A673 (cell line): ENCODE data around the gene KIF11. TPM values are rescaled to one million over a fixed set of nuclear protein-coding genes. Genes with fewer than 3 reads are reported as not detected.

Experiments
- BruUV-seq: library from RNA; stranded (reverse); fragments of 400-500 nt; replicated peaks from 2 replicates; lab custom pipeline; 2021; lab: Mats Ljungman, UMichigan
- CTCF ChIA-PET: fragments of 300-600 bp; sonication (Branson Sonifier 250); formaldehyde crosslinking; loops from one replicate; lab custom pipeline; 2022; ENCODE audit warnings: antibody characterized with exemption; lab: Charles Lee
- POLR2A ChIA-PET: fragments of 300-600 bp; sonication (Branson Sonifier 250); formaldehyde crosslinking; loops from one replicate; lab custom pipeline; 2022; ENCODE audit warnings: antibody characterized with exemption; ENCODE audit not compliant: low non-redundant PET; lab: Charles Lee
- DNase-seq: peaks from one replicate; pipeline ENCODE4 v3.0.0-alpha.2; 2015; ENCODE audit warnings: low spot score
- H3K27ac ChIP-seq: fragments of 200-600 bp; sonication (generic); 2 replicates; pipeline ENCODE4 v1.5.1; 2016; ENCODE audit warnings: mixed run types, low read depth, mild to moderate bottlenecking, mixed read lengths, antibody characterized with exemption, low read length; ENCODE audit not compliant: poor library complexity, severe bottlenecking
- H3K27me3 ChIP-seq: fragments of 200-600 bp; sonication (generic); replicated peaks from 2 replicates; pipeline ENCODE4 v1.6.1; 2017; ENCODE audit warnings: mixed run types, low read depth, mild to moderate bottlenecking, mixed read lengths, antibody characterized with exemption, low read length; ENCODE audit not compliant: insufficient read depth, poor library complexity
- H3K36me3 ChIP-seq: fragments of 200-600 bp; sonication (generic); 2 replicates; pipeline ENCODE4 v1.6.1; 2016; ENCODE audit warnings: mixed run types, mild to moderate bottlenecking, mixed read lengths, antibody characterized with exemption, low read length; ENCODE audit not compliant: insufficient read depth, poor library complexity, severe bottlenecking
- H3K4me1 ChIP-seq: fragments of 200-600 bp; sonication (generic); 2 replicates; pipeline ENCODE4 v1.6.1; 2017; ENCODE audit warnings: mixed run types, mild to moderate bottlenecking, mixed read lengths, antibody characterized with exemption, low read length; ENCODE audit not compliant: insufficient read depth, poor library complexity, severe bottlenecking
- H3K4me3 ChIP-seq: fragments of 200-600 bp; sonication (generic); 2 replicates; pipeline ENCODE4 v1.5.1; 2016; ENCODE audit warnings: low read depth, mixed run types, mild to moderate bottlenecking, mixed read lengths, low read length; ENCODE audit not compliant: poor library complexity, severe bottlenecking
- H3K9me3 ChIP-seq: fragments of 200-600 bp; sonication (generic); 2 replicates; pipeline ENCODE4 v1.6.1; 2016; ENCODE audit warnings: mixed run types, low read depth, mild to moderate bottlenecking, mixed read lengths, antibody characterized with exemption, low read length; ENCODE audit not compliant: poor library complexity, severe bottlenecking
- CTCF ChIP-seq: fragments of 300-800, 200-600 bp; sonication (generic); conservative IDR thresholded peaks from 2 replicates; pipeline ENCODE4 v1.5.1; 2017; ENCODE audit warnings: low read depth, mild to moderate bottlenecking, antibody characterized with exemption, low read length, moderate library complexity, mixed read lengths
- EZH2 ChIP-seq: fragments of 200-600 bp; sonication (generic); IDR thresholded peaks from 2 replicates; pipeline ENCODE4 v1.6.1; 2017; ENCODE audit warnings: borderline replicate concordance, low read depth, mild to moderate bottlenecking, mixed read lengths, antibody characterized with exemption, low read length; ENCODE audit not compliant: poor library complexity, severe bottlenecking
- intact Hi-C: fragments of 100-400 bp; cut with micrococcal nuclease; formaldehyde crosslinking; loops from one replicate; pipeline ENCODE4 v1.10.0; 2022; ENCODE audit not compliant: unreplicated experiment
- total RNA-seq: library from RNA; stranded (reverse); gene quantifications from 2 replicates; pipeline ENCODE4 v1.2.3, GENCODE V29; 2021

KIF11 gene
- total RNA-seq, 1 experiment from 2014 or later, result 92.0 TPM

GRCh38 chr10:92572362-92573090 is 20.4 kb upstream of the KIF11 start:
- TF ChIP-seq CTCF (no peak), EZH2 (no peak)
- CTCF ChIA-PET, result interaction anchor here (2.4 kb wide), 1 partner anchor 55 kb away, joined by 29 read pairs; no protein-coding TSS in a partner anchor
- POLR2A ChIA-PET, result interaction anchor here (0.6 kb wide), 1 partner anchor 121 kb away, joined by 4 read pairs; no protein-coding TSS in a partner anchor
- Histone ChIP-seq H3K4me3 (peak overlapping the region; percentile 83), H3K9me3 (no peaks in the 10 kb centered on the region), H3K27ac (peak overlapping the region; percentile 93), H3K36me3 (peaks cover 8% of the 10 kb centered on the region), H3K4me1 (peaks cover 17% of the 10 kb centered on the region), H3K27me3 (no peaks in the 10 kb centered on the region)
- no peak for DNase-seq
- TSS peak; percentile 61 for BruUV-seq
- intact Hi-C loops, result loop anchor here (5.0 kb wide), 1 partner anchor 485 kb away; no protein-coding TSS in a partner anchor

GRCh38 chr10:92573091-92573797 is 19.7 kb upstream of the KIF11 start:
- H3K9me3 ChIP-seq, result no peaks in the 10 kb centered on the region
- peaks cover 17% of the 10 kb centered on the region for H3K4me1 ChIP-seq
- no TSS peak for BruUV-seq
- TF ChIP-seq CTCF, result no peak
- TF ChIP-seq EZH2, result no peak
- H3K27ac ChIP-seq, result peak overlapping the region; percentile 93
- H3K27me3 ChIP-seq, result no peaks in the 10 kb centered on the region
- POLR2A ChIA-PET, result no interaction called here
- intact Hi-C loops, result loop anchor here (5.0 kb wide), 1 partner anchor 486 kb away; no protein-coding TSS in a partner anchor
- H3K36me3 ChIP-seq, result peaks cover 8% of the 10 kb centered on the region
- DNase-seq, result peak; percentile 67
- peak overlapping the region; percentile 83 for H3K4me3 ChIP-seq
- CTCF ChIA-PET, result interaction anchor here (1.4 to 2.4 kb wide), 2 partner anchors 18 to 56 kb away, joined by 4 to 29 read pairs; no protein-coding TSS in a partner anchor

- DNase-seq, result peak; percentile 89
- CTCF ChIA-PET, result interaction anchor here (1.1 to 2.4 kb wide), 3 partner anchors 17 to 57 kb away, joined by 3 to 29 read pairs (median 4); no protein-coding TSS in a partner anchor
- peaks cover 8% of the 10 kb centered on the region for H3K36me3 ChIP-seq
- peaks cover 17% of the 10 kb centered on the region for H3K4me1 ChIP-seq
- H3K27me3 ChIP-seq, result no peaks in the 10 kb centered on the region
- POLR2A ChIA-PET, result interaction anchor here (0.6 to 0.7 kb wide), 3 partner anchors 62 to 1388 kb away, joined by 3 to 4 read pairs (median 3); no protein-coding TSS in a partner anchor
- TF ChIP-seq CTCF (peak; percentile 91), EZH2 (no peak)
- intact Hi-C loops, result loop anchor here (1.0 to 5.0 kb wide), 2 partner anchors 57 to 487 kb away; no protein-coding TSS in a partner anchor
- no peaks in the 10 kb centered on the region for H3K9me3 ChIP-seq
- BruUV-seq, result no TSS peak
- H3K27ac ChIP-seq, result peak within 1 kb of the TSS; percentile 93
- H3K4me3 ChIP-seq, result peak within 1 kb of the TSS; percentile 83
Observed at GRCh38 chr10:92573798-92574547, 19.0 kb upstream of the KIF11 start, which contains the start of gene IDE. IDE (minus strand) TSS chr10:92574093; CDS start chr10:92574019, 74 bp downstream.
